ENCODE results near the gene PPP1R3E.

GRCh38 chr14:23284654-23285529 lies 17.8 kb downstream of the PPP1R3E start:
- TF ChIP-seq CTCF (IDR thresholded peaks at IDR 0.05): no peak
- TF ChIP-seq EP300 (IDR thresholded peaks at IDR 0.05): no peak

Measured in ovary (tissue), 3 donors.